ENCODE results near the gene AGPAT1. TPM values are rescaled to one million over a fixed set of nuclear protein-coding genes. Genes with fewer than 3 reads are reported as not detected.

AGPAT1 gene
- total and polyA plus RNA-seq, 10 of the 15 experiments (the other 5 are each of a cell fraction or from before 2014, with no cell fraction given): 13.9 to 39.5 (median 24.7) TPM

DNA sequence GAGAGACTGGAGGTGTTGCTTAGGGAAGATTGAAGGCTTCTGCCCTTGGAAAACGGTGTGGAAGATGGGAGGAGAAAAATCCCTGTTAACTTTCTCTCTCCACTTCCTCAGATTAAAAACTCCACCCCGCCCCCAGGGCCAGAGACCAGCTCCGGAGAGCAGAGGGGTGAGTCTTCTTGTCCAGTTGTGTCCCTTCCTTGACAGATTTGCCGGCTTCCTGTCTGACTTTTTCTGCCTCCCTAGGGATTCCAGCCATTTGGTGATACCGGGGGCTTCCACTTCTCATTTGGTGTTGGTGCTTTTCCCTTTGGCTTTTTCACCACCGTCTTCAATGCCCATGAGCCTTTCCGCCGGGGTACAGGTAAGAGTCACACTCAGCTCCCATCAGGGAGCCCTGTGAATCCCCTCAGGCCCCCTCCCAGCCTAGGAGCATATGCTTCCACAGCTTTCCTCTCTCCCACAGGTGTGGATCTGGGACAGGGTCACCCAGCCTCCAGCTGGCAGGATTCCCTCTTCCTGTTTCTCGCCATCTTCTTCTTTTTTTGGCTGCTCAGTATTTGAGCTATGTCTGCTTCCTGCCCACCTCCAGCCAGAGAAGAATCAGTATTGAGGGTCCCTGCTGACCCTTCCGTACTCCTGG, 4.0 kb upstream of the AGPAT1 start (continued):
- no peak for TF ChIP-seq ZBTB40 (IDR thresholded peaks at IDR 0.05; ENCODE audit: borderline replicate concordance)
- no peak for TF ChIP-seq HDGF (IDR thresholded peaks at IDR 0.05)
- no peak for TF ChIP-seq BCL11A (IDR thresholded peaks at IDR 0.05; ENCODE audit: low read depth, low read length)
- no peak for TF ChIP-seq RCOR1 (conservative IDR thresholded peaks at IDR 0.05; ENCODE audit: low read depth, low read length)
- TF ChIP-seq MEF2A (IDR thresholded peaks at IDR 0.05; ENCODE audit: insufficient read depth, low read depth, low read length): no peak

Measured in GM12878 (cell line).